GM18951 (cell line): Measurements from ENCODE around the gene SNTA1.
"Not testable (repeated sequence)": the region's sequence is repeated elsewhere in the genome, so short reads cannot be mapped to it uniquely, and the experiment has no call there.

Source experiments
- POLR2A ChIP-seq: IDR thresholded peaks from 4 replicates; pipeline ENCODE4 v1.6.1; 2011; ENCODE audit warnings: mild to moderate bottlenecking; ENCODE audit not compliant: insufficient read length, insufficient read depth; ENCODE audit errors: extremely low read depth
- in situ Hi-C: fragments of 300-500 bp; cut with MboI; formaldehyde crosslinking; loops from one replicate; pipeline ENCODE4 v1.12.0; 2022; ENCODE audit warnings: low sequenced_read_pairs, mixed read lengths, inconsistent platforms; ENCODE audit not compliant: unreplicated experiment

The SNTA1 gene

GRCh38 chr20:33459599-33459998 lies 16.0 kb upstream of the SNTA1 start:
- in situ Hi-C loops = loop anchor here (10.0 to 25.0 kb wide), 2 partner anchors 205 to 678 kb away; partner anchors contain the start of genes ACTL10 and C20orf144

GRCh38 chr20:33456916-33457642 lies 13.5 kb upstream of the SNTA1 start:
- in situ Hi-C loops = loop anchor here (10.0 to 25.0 kb wide), 2 partner anchors 208 to 680 kb away; partner anchors contain the start of genes ACTL10 and C20orf144

More at GRCh38 chr20:33459599-33459998, 16.0 kb upstream of the SNTA1 start:
- no peak for TF ChIP-seq POLR2A

GRCh38 chr20:33450867-33451266 lies 7.3 kb upstream of the SNTA1 start:
- no peak for TF ChIP-seq POLR2A
- in situ Hi-C loops = loop anchor here (10.0 to 25.0 kb wide), 2 partner anchors 214 to 686 kb away; partner anchors contain the start of genes ACTL10 and C20orf144

GRCh38 chr20:33445881-33446625 lies 2.5 kb upstream of the SNTA1 start:
- no peak for TF ChIP-seq POLR2A
- in situ Hi-C loops = no loop called here

GRCh38 chr20:33444797-33445560 lies 1.4 kb upstream of the SNTA1 start:
- in situ Hi-C loops = no loop called here
- TF ChIP-seq POLR2A = no peak

- TF ChIP-seq POLR2A = no peak
- in situ Hi-C loops = no loop called here
Observed at GRCh38 chr20:33443006-33443511, 504 bp downstream of the SNTA1 start.

- in situ Hi-C loops = no loop called here
- no peak for TF ChIP-seq POLR2A
Observed at GRCh38 chr20:33442136-33443005, 1.2 kb downstream of the SNTA1 start.

- in situ Hi-C loops = no loop called here
Observed at GRCh38 chr20:33441142-33441955, 2.2 kb downstream of the SNTA1 start.

GRCh38 chr20:33440562-33440961 lies 3.0 kb downstream of the SNTA1 start:
- in situ Hi-C loops = not testable (repeated sequence)

More at GRCh38 chr20:33441142-33441955, 2.2 kb downstream of the SNTA1 start:
- no peak for TF ChIP-seq POLR2A

- in situ Hi-C loops = no loop called here
Observed at GRCh38 chr20:33438481-33438880, 5.1 kb downstream of the SNTA1 start.

GRCh38 chr20:33437141-33437911 lies 6.2 kb downstream of the SNTA1 start:
- in situ Hi-C loops = no loop called here
- no peak for TF ChIP-seq POLR2A

More at GRCh38 chr20:33438481-33438880, 5.1 kb downstream of the SNTA1 start:
- no peak for TF ChIP-seq POLR2A

GRCh38 chr20:33434434-33434833 lies 9.1 kb downstream of the SNTA1 start:
- no peak for TF ChIP-seq POLR2A
- in situ Hi-C loops = no loop called here
